ENCODE results near the gene VRK3.

The VRK3 gene

GRCh38 chr19:50030225-50030624, 5.1 kb upstream of the VRK3 start:
- no peak for DNase-seq (ENCODE audit: low spot score)

GRCh38 chr19:50026550-50026906, 1.4 kb upstream of the VRK3 start:
- DNase-seq (ENCODE audit: low spot score), result no peak

GRCh38 chr19:50025794-50026549, 800 bp upstream of the VRK3 start, which contains the start of gene ZNF473:
Gene ZNF473 (plus strand): TSS chr19:50026005. CDS start chr19:50031083, 5,078 bp downstream.
- DNase-seq (ENCODE audit: low spot score), result peak; percentile 94

- DNase-seq (ENCODE audit: low spot score), result no peak
Observed at GRCh38 chr19:50024719-50025021, 502 bp downstream of the VRK3 start.

GRCh38 chr19:50022823-50023222, 2.3 kb downstream of the VRK3 start:
- no peak for DNase-seq (ENCODE audit: low spot score)

GRCh38 chr19:50020481-50020880, 4.7 kb downstream of the VRK3 start:
- no peak for DNase-seq (ENCODE audit: low spot score)

- no peak for DNase-seq (ENCODE audit: low spot score)
Observed at GRCh38 chr19:50016225-50016807, 8.9 kb downstream of the VRK3 start.

GRCh38 chr19:50008532-50008931, 16.6 kb downstream of the VRK3 start:
- no peak for DNase-seq (ENCODE audit: low spot score)

GRCh38 chr19:50007947-50008346, 17.2 kb downstream of the VRK3 start:
- DNase-seq (ENCODE audit: low spot score), result no peak

GRCh38 chr19:50007170-50007569, 18.0 kb downstream of the VRK3 start:
- DNase-seq (ENCODE audit: low spot score), result no peak

GRCh38 chr19:50005428-50005827, 19.7 kb downstream of the VRK3 start:
- no peak for DNase-seq (ENCODE audit: low spot score)

GRCh38 chr19:50003810-50004419, 21.3 kb downstream of the VRK3 start:
- peak; percentile 98 for DNase-seq (ENCODE audit: low spot score)

- no peak for DNase-seq (ENCODE audit: low spot score)
Observed at GRCh38 chr19:50003254-50003788, 21.9 kb downstream of the VRK3 start.

GRCh38 chr19:50002386-50002960, 22.7 kb downstream of the VRK3 start:
- no peak for DNase-seq (ENCODE audit: low spot score)

- DNase-seq (ENCODE audit: low spot score), result no peak
Observed at GRCh38 chr19:50001775-50002174, 23.4 kb downstream of the VRK3 start.

- no peak for DNase-seq (ENCODE audit: low spot score)
Observed at GRCh38 chr19:50000841-50001557, 24.2 kb downstream of the VRK3 start.

GRCh38 chr19:50000038-50000840, 24.9 kb downstream of the VRK3 start:
- DNase-seq (ENCODE audit: low spot score), result no peak

- no peak for DNase-seq (ENCODE audit: low spot score)
Observed at GRCh38 chr19:49999371-50000010, 25.7 kb downstream of the VRK3 start.

- DNase-seq (ENCODE audit: low spot score), result peak; percentile 61
Observed at GRCh38 chr19:49997709-49998108, 27.5 kb downstream of the VRK3 start.

GRCh38 chr19:49988433-49988832, 36.7 kb downstream of the VRK3 start:
- DNase-seq (ENCODE audit: low spot score), result peak; percentile 24

GRCh38 chr19:49988007-49988406, 37.2 kb downstream of the VRK3 start:
- DNase-seq (ENCODE audit: low spot score), result no peak

Data from AG08395 (cell line).